ENCODE measurements around the gene TRAIP.

TRAIP gene

DNA sequence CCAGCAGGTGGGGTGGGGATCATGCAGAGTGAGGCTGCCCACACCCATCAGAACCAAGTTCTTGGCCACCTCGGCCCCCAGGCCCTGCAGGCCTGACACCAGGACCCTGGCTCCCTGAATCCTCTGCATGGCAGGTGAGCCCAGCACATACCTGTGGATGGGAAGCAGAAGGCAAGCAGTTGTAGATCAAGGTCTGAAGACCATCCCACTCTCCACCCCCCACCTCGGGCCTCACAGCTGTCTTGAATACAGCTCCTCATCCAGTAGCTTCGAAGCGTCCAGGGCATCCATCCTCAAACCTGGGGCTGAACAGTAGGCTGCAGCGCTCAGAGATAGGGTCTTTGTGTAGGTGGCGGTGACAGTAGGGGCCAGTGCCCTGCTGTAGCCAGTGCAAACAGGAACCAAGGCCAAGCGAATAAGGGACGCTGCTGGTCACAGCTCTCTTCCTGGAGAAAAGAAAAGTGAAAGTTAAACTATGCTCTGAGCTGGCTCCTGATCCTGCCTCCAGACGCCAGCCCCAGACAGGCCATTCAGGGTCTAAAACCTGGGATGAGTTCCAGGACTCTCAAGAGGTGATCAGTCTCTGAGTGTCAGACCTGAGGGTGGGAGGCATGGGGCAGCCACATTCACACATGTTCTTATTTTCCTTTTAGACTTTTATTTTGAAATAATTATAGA is 42.7 kb downstream of the TRAIP start, which contains the start of gene UBA7:
Gene UBA7 (minus strand): TSS at position 457 of the 678 bp plus-strand sequence. CDS start 166 bp downstream, at position 291.
- no peak for DNase-seq

GRCh38 chr3:49812916-49813496 is 43.4 kb downstream of the TRAIP start:
- DNase-seq, result no peak

- no peak for DNase-seq
Measured at GRCh38 chr3:49807431-49808114, 48.8 kb downstream of the TRAIP start.

GRCh38 chr3:49806850-49807249 is 49.5 kb downstream of the TRAIP start:
- DNase-seq, result no peak

- DNase-seq, result no peak
Measured at GRCh38 chr3:49805897-49806701, 50.3 kb downstream of the TRAIP start.

- DNase-seq, result no peak
Measured at GRCh38 chr3:49805367-49805782, 51.0 kb downstream of the TRAIP start.

DNA sequence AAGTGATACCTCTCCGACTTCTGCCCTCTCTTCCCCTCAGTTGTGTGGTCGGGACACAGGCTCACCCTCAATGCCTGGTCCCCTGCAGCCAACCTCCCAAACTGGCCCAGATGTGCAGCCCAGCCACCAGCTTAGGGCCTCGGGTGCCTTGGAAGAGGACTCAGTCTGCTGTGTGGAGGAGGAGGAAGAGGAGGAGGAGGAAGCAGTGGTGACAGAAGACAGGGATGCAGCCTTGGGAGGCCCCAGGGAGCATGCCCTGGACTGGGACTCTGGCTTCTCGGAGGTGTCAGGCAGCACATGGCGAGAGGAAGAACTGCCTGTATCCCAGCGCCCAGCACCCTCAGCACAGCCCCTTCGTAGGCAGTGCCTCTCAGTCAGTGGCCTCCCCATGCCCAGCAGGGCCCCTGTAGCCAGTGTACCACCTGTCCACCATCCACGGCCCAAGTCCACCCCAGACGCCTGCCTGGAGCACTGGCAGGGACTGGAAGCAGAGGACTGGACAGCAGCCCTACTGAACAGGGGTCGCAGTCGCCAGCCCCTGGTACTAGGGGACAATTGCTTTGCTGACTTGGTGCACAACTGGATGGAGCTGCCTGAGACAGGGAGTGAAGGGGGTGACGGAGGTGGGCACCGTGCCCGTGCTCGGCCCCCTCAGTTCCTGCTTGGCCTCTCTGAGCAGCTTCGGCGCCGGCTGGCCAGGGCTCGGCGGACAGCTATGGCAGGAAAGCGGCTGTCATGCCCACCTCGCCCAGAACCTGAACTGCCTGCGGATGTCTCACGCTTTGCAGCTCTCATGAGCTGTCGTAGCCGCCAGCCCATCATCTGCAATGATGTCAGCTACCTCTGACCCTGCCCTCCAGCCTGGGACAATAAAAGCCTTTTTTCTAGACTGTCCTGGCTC is 52.0 kb downstream of the TRAIP start:
- no peak for DNase-seq

- peak; percentile 49 for DNase-seq
Measured at GRCh38 chr3:49803465-49804140, 52.8 kb downstream of the TRAIP start.

- DNase-seq, result peak; percentile 88
Measured at GRCh38 chr3:49802719-49803464, 53.5 kb downstream of the TRAIP start, which contains the start of gene INKA1. INKA1 (plus strand) TSS chr3:49803261; CDS start chr3:49803393, 132 bp downstream.

GRCh38 chr3:49801160-49801559 is 55.2 kb downstream of the TRAIP start:
- DNase-seq, result no peak

- DNase-seq, result no peak
Measured at GRCh38 chr3:49799761-49800160, 56.6 kb downstream of the TRAIP start, which contains the start of gene CDHR4. CDHR4 (minus strand) TSS chr3:49799873; CDS start chr3:49799812, 61 bp downstream.

DNA sequence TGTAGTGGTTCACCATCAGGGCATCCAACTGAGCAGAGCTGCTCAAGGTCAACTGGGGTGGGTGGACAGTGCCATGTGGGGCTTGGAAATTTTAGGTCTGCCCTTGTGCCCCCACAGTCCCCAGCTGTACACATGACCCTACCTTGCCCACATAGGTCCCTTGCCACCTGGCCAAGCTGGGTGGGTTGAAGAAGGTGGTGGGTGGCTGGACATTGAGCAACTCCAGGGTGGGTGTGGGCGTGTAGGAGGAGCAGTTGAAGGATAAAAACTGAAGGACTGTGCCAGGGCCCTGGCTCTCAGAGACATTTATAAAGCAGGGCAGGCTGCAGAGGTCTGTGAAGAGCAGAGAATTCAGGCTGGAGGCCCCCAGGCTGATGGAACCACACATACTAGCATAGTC is 57.3 kb downstream of the TRAIP start:
- DNase-seq, result no peak

DNA sequence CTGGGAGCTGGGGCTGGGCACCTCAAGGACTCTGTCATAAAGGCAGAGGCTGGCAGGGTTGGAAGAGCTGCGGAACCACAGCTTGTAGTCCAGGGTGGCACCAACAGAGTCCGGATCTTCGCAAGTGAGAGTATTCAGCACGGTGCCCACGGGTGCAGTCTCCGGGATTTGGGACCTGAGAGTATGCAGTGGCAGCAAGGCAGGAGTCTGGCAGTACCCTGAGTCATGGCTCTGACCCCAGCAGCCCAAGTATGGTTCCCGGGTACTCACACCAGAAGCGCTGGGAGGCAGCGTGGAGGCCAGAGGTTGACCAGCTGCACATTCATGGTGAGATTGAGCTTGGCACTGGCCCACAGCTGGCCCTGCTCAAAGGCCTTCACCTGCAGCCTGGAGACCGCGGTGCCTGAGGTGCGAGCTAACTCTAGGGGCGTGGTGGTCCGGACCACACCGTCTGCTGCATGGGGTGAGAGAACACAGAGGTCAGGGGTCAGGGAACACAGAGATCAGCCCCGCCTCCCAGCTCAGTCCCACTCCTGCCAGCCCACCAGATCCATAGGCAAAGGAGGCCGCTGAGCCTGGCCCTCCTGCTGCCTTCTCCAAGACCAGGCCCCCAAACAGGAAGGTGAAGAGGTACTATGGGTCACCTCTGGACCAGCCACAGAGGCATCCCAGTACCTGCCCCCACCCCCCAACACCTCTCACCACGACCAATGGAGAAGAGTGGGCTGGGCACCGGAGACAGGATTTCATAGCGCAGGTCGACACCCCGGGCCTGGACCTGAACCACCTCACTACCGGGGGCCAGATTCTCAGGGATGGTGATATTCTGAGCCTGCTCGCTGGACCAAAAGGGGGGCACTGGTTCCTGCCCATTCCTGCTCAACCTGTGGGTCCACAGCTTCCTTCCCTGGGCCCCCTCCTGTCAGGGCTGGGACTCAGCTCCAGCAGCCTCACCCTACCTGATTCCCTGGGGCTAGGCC is 61.1 kb downstream of the TRAIP start:
- no peak for DNase-seq

GRCh38 chr3:49794431-49794830 is 61.9 kb downstream of the TRAIP start:
- DNase-seq, result no peak

GRCh38 chr3:49793486-49794085 is 62.8 kb downstream of the TRAIP start:
- DNase-seq, result no peak

DNA sequence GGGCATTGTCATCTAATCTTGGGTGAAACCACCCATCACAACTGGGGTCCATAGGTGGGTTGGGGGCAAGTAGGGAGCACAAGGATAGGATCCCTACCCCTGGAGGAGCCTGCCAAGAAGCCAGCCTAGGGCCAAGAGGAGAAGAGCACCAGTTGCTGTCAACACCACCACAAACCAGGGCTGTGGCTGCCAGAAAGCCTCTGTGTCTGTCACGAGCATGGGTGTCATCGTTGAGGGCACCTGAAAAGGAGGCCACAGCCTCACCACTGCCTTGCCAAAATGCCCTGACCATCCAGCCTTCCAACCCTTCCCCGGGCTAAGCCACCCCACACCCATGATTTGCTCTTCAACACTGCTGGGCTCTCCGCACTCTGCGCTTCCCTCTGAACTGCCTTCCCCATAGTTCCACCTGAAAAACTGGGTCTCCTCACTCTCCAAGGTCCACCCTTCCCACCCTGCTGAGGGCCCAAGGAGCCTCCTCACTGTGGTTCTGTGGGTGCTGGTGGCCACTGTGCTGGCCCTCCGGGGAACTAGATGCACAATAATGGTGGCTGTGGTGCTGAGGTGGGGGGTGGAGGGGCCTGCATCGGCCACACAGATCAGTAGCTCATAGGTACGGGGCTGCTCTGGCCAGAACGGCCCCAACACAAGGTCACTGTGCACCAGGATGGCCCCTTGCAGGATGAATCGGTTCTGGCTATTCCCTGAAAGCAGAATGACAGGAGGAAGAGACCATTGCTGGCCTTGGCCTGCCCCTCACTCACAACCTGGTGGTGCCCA is 63.8 kb downstream of the TRAIP start:
- DNase-seq, result no peak

GRCh38 chr3:49791571-49791970 is 64.8 kb downstream of the TRAIP start:
- DNase-seq, result no peak

All from activated CD8-positive, alpha-beta memory T cell treated with anti-CD3 and anti-CD28 coated beads, Interleukin-2, amount 50 U/mL, for 4 hours (primary cell).